Measurements from ENCODE around the gene KLHL13.
"Not testable (repeated sequence)": the region's sequence is repeated elsewhere in the genome, so short reads cannot be mapped to it uniquely, and the experiment has no call there.

Gene KLHL13

DNA sequence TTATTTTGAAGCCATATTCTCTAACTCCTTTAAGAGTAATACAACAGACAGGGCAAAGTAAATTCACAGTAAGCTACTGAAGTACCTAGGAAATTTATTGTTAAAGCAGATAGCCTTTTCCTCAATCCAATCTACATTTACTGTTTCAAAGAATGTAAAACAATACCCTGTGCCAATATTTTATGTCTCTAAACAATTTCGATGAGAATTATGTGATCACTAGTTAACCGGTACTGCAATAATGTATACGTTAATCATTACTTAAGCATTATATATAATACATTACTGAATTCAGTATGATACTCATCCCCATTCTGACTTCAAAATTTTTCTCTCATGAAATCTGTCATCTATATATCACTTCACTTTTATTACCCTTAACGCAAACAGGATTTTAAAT is 28.5 kb downstream of the KLHL13 start:
- no peak for DNase-seq (ENCODE audit: low read depth in 2 of 3, low spot score in 2 of 3)

DNA sequence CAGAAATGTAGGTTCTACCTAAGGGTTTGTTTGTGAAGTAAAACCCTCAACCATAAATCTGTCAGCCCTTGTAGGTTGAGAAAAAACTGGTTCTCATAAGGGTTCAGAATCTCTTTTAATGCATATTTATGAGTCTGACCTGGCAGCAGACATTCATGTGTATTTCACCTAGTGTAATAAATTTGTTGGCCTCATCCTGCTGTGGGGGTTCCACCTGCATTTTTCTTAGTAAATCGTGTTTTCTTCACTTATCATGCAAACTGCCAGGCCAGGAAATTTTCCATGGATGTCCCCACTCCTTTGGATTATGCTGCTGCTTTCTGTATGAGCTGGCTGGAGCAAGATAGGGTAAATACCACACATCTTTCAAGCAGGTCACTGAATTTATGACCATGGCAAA is 42.4 kb downstream of the KLHL13 start:
- DNase-seq (ENCODE audit: low read depth in 2 of 3, low spot score in 2 of 3): no peak

DNA sequence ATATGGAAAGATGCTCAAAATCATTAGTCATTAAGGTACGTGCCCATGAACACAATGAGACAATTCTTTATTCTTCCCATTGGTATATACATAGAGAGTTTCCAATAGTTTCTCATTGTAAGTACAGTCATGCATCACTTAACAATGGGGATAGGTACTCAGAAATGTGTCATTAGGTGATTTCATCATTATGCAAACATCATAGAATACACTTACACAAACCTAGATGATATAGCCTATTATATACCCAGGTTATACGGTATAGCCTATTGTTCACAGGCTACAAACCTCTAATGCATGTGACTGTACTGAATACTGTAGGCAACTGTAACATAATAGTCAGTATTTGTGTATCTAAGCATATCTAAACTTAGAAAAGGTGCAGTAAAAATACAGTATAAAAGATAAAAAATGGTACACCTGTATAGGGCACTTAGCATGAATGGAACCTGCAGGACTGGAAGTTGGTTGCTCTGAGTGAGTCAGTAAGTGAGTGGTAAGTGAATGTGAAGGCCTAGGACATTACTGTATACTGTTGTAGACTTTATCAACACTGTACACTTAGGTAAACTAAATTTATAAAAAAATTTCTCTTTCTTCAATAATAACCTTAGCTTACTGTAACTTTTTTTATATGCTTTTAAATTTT is 49.6 kb downstream of the KLHL13 start:
- no peak for DNase-seq (ENCODE audit: low read depth in 2 of 3, low spot score in 2 of 3)

DNA sequence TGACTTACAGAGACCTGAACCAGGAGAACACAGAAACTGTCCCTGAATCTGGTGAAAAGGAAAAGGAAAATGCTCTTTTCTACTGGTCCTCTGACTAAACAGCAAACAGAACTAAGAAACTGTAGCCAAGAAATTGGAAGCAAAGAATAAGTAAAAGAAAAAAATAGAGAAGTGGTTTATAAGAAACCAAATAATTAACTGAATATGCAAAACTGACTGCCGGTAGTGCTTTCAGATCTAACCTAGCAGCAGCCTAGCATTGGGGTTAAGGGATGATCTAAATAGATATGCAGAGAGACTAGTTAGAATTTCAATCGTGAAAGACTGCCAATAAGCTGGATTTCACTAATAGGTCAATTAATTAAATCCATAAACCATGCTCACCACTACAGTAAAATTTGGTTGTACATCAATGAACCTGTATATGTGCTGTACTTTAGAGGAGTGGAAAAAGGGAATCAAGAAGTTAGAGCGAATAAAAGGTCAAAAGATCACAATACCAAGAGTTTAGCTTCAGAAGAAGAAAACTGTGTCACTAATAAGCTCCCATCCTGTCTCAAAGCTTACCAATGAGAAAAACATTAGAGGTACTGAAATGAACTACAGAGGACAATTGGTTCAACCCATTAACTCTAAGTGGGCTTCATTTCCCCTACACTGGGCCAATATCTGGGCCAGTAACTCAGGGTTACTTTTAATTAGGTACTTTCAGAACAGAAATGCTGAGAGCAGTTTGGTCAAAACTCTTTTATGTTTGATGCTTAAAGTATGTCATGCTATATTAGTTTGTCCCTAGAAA is 53.6 kb downstream of the KLHL13 start:
- DNase-seq (ENCODE audit: low read depth in 2 of 3, low spot score in 2 of 3): no peak

DNA sequence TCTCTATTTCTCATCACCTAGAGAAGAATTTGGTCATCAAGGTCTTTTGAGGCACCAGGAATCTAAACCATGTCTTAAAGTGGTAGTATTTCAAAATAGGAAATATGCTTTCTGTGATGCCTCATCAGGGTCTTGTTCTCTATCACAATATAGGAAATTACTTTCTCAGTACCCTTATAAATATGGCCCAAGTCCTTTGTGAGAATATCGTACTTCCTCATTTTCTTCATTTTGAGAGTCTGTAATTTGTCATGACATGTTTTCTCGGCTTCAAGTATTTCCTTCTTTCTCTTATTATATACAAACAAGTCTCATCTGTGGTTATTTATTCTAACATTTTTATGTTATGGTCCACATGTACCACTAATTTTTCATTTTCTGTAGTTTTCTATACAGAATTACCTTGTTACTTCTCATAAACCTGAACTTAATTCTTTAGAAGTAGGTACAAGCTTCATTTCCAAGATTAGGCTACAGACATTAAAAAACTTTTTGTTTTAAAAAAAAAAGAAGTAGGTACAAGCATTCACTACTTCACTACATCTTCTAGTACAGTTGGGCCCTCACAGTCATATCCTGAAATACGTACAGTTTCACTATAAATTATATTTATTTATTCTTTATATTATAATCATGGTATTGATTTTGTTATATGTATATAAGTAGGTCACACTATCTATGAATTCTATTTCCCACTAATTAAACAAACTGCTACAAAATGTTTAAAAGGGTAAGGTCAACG is 54.4 kb downstream of the KLHL13 start:
- no peak for DNase-seq (ENCODE audit: low read depth in 2 of 3, low spot score in 2 of 3)

DNA sequence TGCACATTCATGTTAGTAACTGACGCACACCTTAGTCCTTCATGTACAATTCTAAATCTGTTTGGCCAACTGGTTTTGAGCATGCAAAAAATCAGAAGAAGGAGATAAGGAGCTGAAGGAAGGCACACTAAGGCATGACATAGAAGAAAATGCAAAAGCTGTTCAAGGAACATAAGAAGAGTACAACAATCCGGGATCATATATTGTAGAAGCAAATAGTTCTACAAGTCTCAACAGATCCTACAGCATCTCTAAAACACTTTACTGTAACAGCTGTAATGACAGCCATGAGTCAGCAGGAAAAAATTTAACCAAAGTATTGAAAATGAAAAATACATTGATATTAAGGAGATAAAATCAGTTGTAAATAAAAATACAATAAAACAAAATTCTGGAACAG is 57.7 kb downstream of the KLHL13 start:
- DNase-seq (ENCODE audit: low read depth in 2 of 3, low spot score in 2 of 3): no peak

DNA sequence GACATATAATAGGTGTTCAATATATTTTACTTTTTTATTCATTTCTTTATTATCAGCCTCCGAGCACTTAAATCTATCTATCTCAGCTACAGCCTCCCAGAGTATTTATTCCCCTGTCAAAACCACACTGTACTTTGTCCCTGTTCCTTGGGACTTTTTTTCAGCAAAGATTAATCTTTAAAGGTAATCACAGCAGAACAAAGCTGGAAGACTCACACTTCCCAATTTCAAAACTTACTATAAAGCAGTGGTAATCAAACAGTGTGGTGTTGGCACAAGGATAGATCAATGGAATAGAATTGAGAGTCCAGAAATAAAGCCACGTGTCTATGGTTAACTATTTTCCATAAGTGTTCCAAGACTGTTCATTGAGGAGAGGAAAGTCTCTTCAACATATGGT is 59.7 kb downstream of the KLHL13 start:
- no peak for DNase-seq (ENCODE audit: low read depth in 2 of 3, low spot score in 2 of 3)

DNA sequence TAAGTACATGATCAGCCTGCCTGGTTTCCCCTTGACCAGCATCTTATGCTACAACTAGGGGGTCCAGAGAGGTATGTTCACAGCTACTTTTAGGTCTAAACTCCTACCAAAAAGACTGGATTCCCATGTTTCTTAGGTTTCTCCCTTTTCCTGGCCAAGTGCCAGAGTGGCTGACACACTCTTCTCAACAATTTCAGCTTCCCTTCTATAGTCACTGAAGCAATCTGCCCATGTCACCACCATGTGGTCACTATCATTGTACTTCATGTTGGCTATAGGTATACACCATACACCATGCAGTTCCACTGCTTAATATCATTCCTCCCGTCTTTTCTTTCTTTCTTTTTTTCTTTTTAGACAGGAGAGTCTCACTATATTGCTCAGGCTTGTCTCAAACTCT is 66.9 kb downstream of the KLHL13 start:
- no peak for DNase-seq (ENCODE audit: low read depth in 2 of 3, low spot score in 2 of 3)

DNA sequence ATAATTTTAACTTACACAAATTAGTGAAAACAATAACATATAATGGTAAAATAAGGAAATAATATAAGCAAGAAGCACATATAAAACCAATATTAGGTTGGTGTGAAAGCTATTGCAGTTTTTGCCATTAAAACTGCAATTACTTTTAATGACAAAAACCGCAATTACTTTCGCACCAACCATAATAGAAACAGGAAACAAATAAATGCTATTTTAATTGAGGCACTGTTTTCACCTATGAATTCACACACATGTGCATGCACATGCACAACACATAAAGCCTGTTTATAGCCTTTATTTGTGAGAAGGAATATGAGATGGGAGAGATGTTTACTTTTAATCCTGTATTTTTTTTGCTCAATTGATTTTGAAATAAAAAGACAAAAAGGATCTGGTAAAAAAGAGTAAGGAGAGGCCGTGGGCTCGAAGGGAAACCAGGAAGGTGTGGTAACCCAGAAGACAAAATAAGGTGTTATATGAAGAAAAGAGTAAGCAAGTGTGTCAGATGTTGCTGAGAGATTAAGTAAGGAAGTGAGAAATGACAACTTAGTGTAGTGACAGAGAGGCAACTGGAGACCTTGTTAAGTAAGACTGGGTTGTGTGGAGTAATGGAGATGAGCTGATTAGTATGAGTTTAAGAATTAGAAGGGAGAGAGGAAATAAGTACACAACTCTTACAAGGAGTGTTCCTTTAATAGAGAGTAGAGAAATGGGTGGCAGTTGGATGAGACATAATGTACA is 69.0 kb downstream of the KLHL13 start:
- no peak for DNase-seq (ENCODE audit: low read depth in 2 of 3, low spot score in 2 of 3)

DNA sequence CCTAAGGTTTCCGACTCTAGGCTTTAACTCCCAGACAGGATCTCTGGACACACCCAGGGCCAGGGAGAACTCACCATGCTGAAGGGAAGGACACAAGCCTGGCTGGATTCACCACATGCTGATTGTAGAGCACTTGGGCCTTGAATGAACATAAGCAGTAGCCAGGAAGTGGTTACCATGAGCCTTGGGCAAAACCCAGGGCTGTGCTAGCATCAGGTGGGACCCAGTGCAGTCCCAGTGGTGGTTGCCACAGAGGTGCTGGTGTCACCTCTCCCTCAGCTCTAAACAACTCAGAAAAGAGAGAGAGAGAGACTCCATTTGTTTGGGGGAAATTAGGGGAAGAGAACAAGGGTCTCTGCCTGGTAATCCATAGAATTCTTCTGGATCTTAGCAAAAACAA is 77.0 kb downstream of the KLHL13 start:
- no peak for DNase-seq (ENCODE audit: low read depth in 2 of 3, low spot score in 2 of 3)

DNA sequence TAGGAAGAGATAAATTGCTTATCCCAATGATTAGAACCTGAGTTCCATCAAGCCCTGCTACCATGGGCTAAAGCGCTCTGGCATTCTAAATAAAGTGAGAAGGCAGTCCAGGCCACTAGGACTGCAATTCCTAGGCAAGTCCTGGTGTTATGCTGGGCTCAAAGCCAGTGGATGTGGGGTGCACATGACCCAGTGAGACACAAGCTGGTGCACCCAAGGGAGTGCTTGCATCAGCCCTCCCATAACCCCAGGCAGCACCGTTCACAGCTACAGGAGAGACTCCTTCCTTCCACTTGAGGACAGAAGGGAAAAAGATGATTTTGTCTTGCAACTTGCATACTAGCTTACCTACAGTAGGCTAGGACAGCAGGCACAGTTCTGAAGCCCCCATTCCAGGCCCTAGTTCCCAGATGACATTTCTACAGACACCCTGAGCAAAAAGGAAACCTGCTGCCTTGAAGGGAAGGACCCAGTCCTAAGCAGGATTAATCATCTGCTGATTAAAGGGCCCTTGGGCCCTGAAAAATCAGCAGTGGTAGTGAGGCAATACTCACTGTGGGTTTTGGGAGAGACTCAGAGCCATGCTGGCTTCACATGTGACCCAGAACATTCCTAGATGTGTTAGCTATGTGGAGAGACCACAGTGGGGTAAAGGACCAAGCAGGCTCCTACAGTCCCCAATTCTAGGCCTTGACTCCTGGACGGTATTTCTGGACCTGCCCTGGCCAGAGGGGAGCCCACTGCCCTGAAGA is 77.8 kb downstream of the KLHL13 start:
- no peak for DNase-seq (ENCODE audit: low read depth in 2 of 3, low spot score in 2 of 3)

DNA sequence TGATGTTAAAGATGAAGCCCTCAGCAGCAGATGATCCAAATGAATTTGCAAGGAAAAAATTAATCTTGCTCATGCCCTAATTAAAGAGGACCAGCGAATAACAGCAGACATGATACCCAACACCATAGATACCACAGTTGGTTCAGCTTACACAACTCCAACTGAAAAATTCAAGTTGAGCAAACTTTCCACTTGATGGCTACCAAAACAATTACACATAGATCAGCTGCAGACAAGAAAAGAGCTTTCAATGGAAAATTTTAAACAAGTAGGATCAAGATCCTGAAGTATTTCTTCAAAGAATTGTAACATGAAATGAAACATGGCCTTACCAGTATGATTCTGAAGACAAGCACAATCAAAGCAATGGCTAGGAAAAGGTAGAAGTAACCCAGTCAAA is 90.0 kb downstream of the KLHL13 start:
- DNase-seq (ENCODE audit: low read depth in 2 of 3, low spot score in 2 of 3): no peak

DNA sequence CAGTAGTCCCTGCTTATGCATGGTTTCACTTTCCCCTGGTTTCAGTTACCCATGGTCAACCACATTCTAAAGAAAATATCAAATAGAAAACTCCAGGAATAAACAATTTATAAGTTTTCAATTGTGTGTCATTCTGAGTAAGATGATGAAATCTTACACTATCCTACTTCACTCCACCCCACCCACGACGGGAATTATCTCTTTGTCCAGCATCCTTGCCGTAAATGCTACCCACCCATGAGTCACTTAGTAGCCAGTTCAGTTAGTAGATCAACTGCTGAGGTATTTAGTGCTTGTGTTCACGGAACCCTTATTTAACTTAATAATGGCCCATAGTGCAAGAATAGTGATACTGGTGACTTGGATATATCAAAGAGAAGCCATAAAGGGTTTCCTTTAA is 91.4 kb downstream of the KLHL13 start:
- DNase-seq (ENCODE audit: low read depth in 2 of 3, low spot score in 2 of 3): no peak

DNA sequence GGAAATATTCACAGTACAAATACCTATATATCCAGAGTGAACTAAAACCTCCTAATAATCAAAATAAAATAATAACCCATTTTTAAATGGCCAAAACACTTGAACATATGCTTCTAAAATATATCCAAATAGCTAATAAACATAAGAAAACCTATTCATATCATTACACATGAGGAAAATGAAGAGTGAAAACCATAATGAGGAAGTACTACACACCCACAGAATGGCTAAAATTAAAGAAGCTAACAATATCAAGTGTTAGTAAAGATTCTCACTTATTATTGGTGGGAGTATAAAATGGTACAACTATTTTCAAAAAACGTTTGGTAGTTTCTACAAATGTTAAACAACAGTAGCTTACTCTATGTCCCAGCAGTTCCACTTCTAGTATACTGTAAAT is 92.1 kb downstream of the KLHL13 start:
- DNase-seq (ENCODE audit: low read depth in 2 of 3, low spot score in 2 of 3): no peak

DNA sequence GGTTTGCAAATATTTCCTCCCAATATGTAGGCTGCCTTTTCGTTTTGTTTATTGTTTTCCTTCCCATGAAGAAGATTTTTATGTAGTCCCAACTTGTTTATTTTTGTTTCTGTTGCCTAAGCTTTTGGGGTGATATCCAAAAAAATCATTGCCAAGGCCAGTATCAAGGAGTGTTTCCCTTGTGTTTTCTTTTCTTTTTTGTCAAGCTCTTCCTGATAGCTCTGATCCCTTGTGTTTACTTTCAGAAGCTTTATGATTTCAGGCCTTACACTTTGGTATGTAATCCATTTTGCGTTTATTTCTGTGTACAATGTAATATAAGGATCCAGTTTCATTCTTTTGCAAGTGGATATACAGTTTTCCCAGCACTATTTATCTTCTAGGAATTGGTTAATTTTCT is 93.9 kb downstream of the KLHL13 start:
- no peak for DNase-seq (ENCODE audit: low read depth in 2 of 3, low spot score in 2 of 3)

DNA sequence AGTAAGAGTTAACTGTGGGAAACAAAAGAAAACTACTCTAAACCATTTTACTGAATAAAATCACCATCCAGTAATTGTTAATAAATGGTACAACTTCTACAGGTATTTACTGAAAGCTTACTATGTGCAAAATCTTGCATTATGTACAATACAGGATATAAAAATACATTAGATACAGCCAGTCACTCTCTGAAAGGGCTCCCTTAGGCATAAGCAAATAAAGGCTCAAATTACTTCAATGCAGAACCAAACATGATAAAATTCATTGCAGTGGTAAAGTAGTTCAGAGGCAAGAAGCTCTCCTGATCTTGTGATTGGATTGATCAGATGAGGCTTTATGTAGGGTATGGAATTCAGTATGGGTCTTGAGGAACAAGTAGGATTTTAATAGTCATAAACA is 100.2 kb downstream of the KLHL13 start:
- DNase-seq (ENCODE audit: low read depth in 2 of 3, low spot score in 2 of 3): no peak

DNA sequence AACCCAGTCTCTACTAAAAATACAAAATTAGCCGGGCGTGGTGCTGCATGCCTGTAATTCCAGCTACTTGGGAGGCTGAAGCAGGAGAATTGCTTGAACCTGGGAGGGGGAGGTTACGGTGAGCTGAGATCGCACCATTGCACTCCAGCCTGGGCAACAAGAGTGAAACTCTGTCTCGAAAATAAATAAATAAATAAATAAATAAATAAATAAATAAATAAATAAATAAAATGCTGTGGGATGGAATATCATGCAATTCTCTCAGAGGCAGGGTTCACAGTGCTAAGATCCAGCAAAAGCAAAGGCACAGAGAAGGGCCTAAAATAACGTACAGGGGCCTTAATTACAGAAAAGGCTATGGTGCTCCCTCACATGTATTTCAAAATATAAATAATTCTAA is 114.2 kb downstream of the KLHL13 start:
- DNase-seq (ENCODE audit: low read depth in 2 of 3, low spot score in 2 of 3): not testable (repeated sequence)

DNA sequence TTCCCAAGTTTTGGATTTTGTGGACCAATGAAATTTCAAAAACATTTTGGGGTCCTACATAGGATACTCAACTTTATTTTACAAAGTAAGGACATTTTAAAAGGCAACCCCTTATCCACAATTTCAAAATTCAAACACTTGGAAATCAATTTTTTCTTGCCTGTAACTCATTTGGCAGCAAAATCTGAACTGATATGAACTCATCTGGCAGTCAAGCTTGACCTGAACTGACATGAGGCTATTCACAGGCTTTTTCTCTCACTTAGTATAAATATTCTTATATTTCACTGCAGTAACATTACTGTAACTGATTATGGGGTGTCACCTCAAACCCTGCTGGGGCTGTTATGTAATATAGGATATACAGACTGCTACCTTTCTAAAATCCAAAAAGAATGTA is 116.1 kb downstream of the KLHL13 start:
- no peak for DNase-seq (ENCODE audit: low read depth in 2 of 3, low spot score in 2 of 3)

DNA sequence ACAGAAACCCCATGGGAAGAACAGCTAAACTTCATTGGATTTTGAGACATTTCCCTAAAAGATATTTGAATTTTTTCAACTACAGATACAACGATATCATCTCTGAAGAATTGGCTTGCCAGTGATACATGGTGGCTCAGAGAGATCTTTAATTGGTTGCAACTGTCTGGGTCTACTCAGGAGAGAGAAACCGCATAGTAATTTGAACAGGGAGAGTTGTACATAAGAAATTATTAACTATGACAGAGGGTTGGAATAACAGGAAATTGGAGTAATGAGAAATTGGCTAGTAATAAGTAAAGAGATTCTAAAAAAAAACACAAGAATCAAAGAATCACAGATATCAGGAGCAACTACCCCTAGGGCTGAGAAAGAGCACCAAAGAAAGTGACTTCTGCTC is 118.4 kb downstream of the KLHL13 start:
- no peak for DNase-seq (ENCODE audit: low read depth in 2 of 3, low spot score in 2 of 3)

DNA sequence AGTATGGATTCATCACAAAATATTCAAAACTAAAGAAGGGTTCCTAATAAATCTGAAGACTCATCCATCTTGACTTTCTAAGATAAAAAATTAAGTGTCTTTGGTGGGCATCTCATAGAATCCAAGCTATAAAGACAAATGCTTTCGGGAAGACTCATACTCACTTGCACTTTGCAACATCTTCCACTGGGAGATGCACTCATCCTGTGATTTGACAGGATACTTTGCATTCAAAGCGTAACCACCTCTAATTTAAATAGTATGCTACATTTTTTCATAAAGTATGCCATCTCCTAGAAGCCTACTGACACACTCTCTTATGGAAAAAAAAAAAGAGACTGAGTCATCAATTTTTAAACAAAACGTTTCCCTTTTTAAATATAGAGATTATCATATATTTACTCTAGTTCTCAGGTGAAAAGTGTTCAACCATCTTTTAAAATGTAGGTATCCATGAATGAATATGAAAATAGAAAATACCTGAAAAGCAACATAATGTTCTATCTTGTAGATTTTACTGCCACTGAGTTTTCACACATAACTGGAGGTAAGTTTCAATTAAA is 119.6 kb downstream of the KLHL13 start:
- no peak for DNase-seq (ENCODE audit: low read depth in 2 of 3, low spot score in 2 of 3)

DNA sequence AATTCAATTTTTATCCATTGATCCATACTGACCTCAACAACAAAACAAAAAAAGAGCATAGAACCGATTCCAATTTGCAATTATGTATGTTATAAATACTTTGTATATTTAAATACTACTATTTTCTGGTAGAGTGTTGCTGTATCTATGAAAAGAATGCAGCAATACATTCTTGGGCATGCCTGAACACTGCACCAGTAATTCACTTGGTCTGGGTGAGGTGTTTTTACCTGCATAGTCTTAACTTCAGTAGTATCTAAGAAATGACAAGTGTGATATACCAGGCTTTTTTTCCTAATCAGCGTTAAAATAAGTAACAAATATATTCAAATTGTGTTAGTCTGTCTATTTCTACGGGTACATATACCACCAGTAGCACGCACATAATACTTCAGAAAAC is 120.2 kb downstream of the KLHL13 start:
- DNase-seq (ENCODE audit: low read depth in 2 of 3, low spot score in 2 of 3): no peak

Data from activated CD8-positive, alpha-beta memory T cell treated with anti-CD3 and anti-CD28 coated beads for 48 hours (primary cell).